Measurements from ENCODE around the gene PDE3A. TPM values are rescaled to one million over a fixed set of nuclear protein-coding genes. Genes with fewer than 3 reads are reported as not detected.

PDE3A gene
- total RNA-seq, 1 experiment from 2014 or later = 2.8 TPM

GRCh38 chr12:20403230-20403629, 34.9 kb downstream of the PDE3A start (continued):
- no peak for TF ChIP-seq PREB (CRISPR knock-in tag; IDR thresholded peaks at IDR 0.05; ENCODE audit: borderline replicate concordance)
- TF ChIP-seq ZSCAN18 (CRISPR knock-in tag; IDR thresholded peaks at IDR 0.05) = no peak
- no peak for TF ChIP-seq KAT7 (CRISPR knock-in tag; IDR thresholded peaks at IDR 0.05; ENCODE audit: borderline replicate concordance)
- no peak for TF ChIP-seq ZNF281 (CRISPR knock-in tag; IDR thresholded peaks at IDR 0.05)
- no peak for TF ChIP-seq AR (CRISPR knock-in tag; IDR thresholded peaks at IDR 0.05)
- TF ChIP-seq SMAD3 (CRISPR knock-in tag; IDR thresholded peaks at IDR 0.05; ENCODE audit: borderline replicate concordance) = no peak
- TF ChIP-seq E2F4 (CRISPR knock-in tag; IDR thresholded peaks at IDR 0.05; ENCODE audit: borderline replicate concordance, low read depth) = no peak

GRCh38 chr12:20404576-20405346, 36.4 kb downstream of the PDE3A start:
- H3K36me3 Mint-ChIP-seq = no peaks in the 10 kb centered on the region
- no peak for DNase-seq (ENCODE audit: low spot score)
- ChIA-PET POLR2A (no interaction called here), CTCF (interaction anchor here (0.6 kb wide), 1 partner anchor 372 kb away, joined by 3 read pairs; no protein-coding TSS in a partner anchor)
- peaks cover 3% of the 10 kb centered on the region; the same call in 1 of the 2 replicates for H3K9me3 Mint-ChIP-seq
- peak overlapping the region; percentile 83 for H3K27ac Mint-ChIP-seq
- no peak; the same call in 1 of the 2 replicates for ATAC-seq
- no peak overlapping the region for H3K4me3 Mint-ChIP-seq
- TF ChIP-seq MYBL2 (CRISPR knock-in tag; IDR thresholded peaks at IDR 0.05) (no peak), TCF7 (CRISPR knock-in tag; IDR thresholded peaks at IDR 0.05; ENCODE audit: low read depth) (no peak), CBFB (CRISPR knock-in tag; IDR thresholded peaks at IDR 0.05; ENCODE audit: low read depth) (no peak), ZNF425 (CRISPR knock-in tag; conservative IDR thresholded peaks at IDR 0.05) (no peak), GTF2I (CRISPR knock-in tag; conservative IDR thresholded peaks at IDR 0.05) (no peak), RELA (CRISPR knock-in tag; IDR thresholded peaks at IDR 0.05; ENCODE audit: borderline replicate concordance) (no peak), CDX4 (CRISPR knock-in tag; IDR thresholded peaks at IDR 0.05; ENCODE audit: borderline replicate concordance) (no peak), SOX15 (CRISPR knock-in tag; IDR thresholded peaks at IDR 0.05) (no peak)
- no peaks in the 10 kb centered on the region for H3K27me3 Mint-ChIP-seq (ENCODE audit: low read depth)
- peaks cover 44% of the 10 kb centered on the region for H3K4me1 Mint-ChIP-seq
